Measurements from ENCODE around the gene DISC1. TPM values are rescaled to one million over a fixed set of nuclear protein-coding genes. Genes with fewer than 3 reads are reported as not detected.

DISC1 gene
- total and polyA plus RNA-seq, 2 of the 13 experiments (the other 11 are each of a cell fraction or from before 2014, with no cell fraction given): 4.2 to 4.6 TPM

GRCh38 chr1:231844986-231845502, 218.5 kb downstream of the DISC1 start (continued):
- TF ChIP-seq ATF6 (CRISPR knock-in tag; conservative IDR thresholded peaks at IDR 0.05): no peak
- no peak for TF ChIP-seq NKX3-1 (CRISPR knock-in tag; IDR thresholded peaks at IDR 0.05)
- TF ChIP-seq ZNF839 (CRISPR knock-in tag; IDR thresholded peaks at IDR 0.05; ENCODE audit: borderline replicate concordance): no peak
- no peak for TF ChIP-seq REXO4 (CRISPR knock-in tag; IDR thresholded peaks at IDR 0.05; ENCODE audit: borderline replicate concordance)
- TF ChIP-seq PHF5A (CRISPR knock-in tag; IDR thresholded peaks at IDR 0.05; ENCODE audit: low read depth, unreplicated experiment): no peak
- no peak for TF ChIP-seq ASH2L (IDR thresholded peaks at IDR 0.05; ENCODE audit: insufficient read length, low read depth, low read length)
- TF ChIP-seq RCOR2 (CRISPR knock-in tag; IDR thresholded peaks at IDR 0.05): no peak

GRCh38 chr1:231847612-231848397, 221.2 kb downstream of the DISC1 start:
- Histone ChIP-seq H3K4me3 (replicated peaks in 1 of 3; ENCODE audit: insufficient read depth in 1 of 3, low read depth in 2 of 3, low read length in 3 of 3) (no peak overlapping the region), H3K4me2 (ENCODE audit: low read depth, low read length) (no peak overlapping the region), H3K4me1 (ENCODE audit: insufficient read depth, low read length) (peaks cover 9% of the 10 kb centered on the region), H3K27me3 (ENCODE audit: control insufficient read depth in 1 of 2, insufficient read depth in 2 of 2, low read length in 2 of 2) (no peaks in the 10 kb centered on the region), H3K9me3 (ENCODE audit: low read length) (no peaks in the 10 kb centered on the region), H3K79me2 (ENCODE audit: insufficient read depth, low read length) (no peaks in the 10 kb centered on the region), H3K9ac (ENCODE audit: insufficient read depth, low read depth, low read length) (no peak overlapping the region), H3K27ac (ENCODE audit: extremely low read length, insufficient read depth, low read length) (no peak overlapping the region), H4K20me1 (ENCODE audit: insufficient read depth, low read length) (no peaks in the 10 kb centered on the region), H2AFZ (ENCODE audit: low read length) (no peak overlapping the region), H3K36me3 (replicated peaks in 1 of 2; ENCODE audit: control insufficient read depth in 1 of 2, insufficient read depth in 2 of 2, low read length in 2 of 2) (no peaks in the 10 kb centered on the region; a peak in 2 of 5 replicates)
- no peak for ATAC-seq
- in situ Hi-C loops (cut with HindIII; ENCODE audit: extremely low pct_ligation_motif_present, low pct_unique_long_range_greater_than_20kb): no loop called here
- POLR2A ChIA-PET: no interaction called here
- no peak for DNase-seq (ENCODE audit: low spot score)
- intact Hi-C loops (cut with micrococcal nuclease; ENCODE audit: unreplicated experiment): no loop called here
- BruUV-seq (replicated peaks): no TSS peak
- CTCF ChIA-PET (ENCODE audit: low intra/inter-chr PET ratio, low total read pairs): no interaction called here
- no peak for FAIRE-seq
- 95% methylated on average over 7 of the region's 7 CpGs for WGBS (ENCODE audit: low lambda C conversion rate)
- TF ChIP-seq ZNF30 (CRISPR knock-in tag; IDR thresholded peaks at IDR 0.05) (no peak), ZNF329 (CRISPR knock-in tag; IDR thresholded peaks at IDR 0.05; ENCODE audit: low read depth) (no peak), RARA (CRISPR knock-in tag; IDR thresholded peaks at IDR 0.05) (no peak), PLSCR1 (CRISPR knock-in tag; IDR thresholded peaks at IDR 0.05; ENCODE audit: borderline replicate concordance) (no peak), CENPX (CRISPR knock-in tag; IDR thresholded peaks at IDR 0.05) (no peak)
